ENCODE measurements around the gene LRRC74B.

GRCh38 chr22:21051145-21051830 is 5.5 kb downstream of the LRRC74B start:
- TF ChIP-seq POLR2A (IDR thresholded peaks at IDR 0.05; ENCODE audit: low read depth, low read length) = no peak
- TF ChIP-seq CTCF (conservative IDR thresholded peaks at IDR 0.05; ENCODE audit: low read depth, low read length) = no peak
- TF ChIP-seq USF2 (IDR thresholded peaks at IDR 0.05; ENCODE audit: low read depth, low read length) = no peak
- TF ChIP-seq MXI1 (IDR thresholded peaks at IDR 0.05; ENCODE audit: borderline replicate concordance, low read depth, low read length) = no peak
- TF ChIP-seq MAFK (IDR thresholded peaks at IDR 0.05; ENCODE audit: low read depth, low read length) = no peak
- no peak for TF ChIP-seq RAD21 (IDR thresholded peaks at IDR 0.05; ENCODE audit: low read length)
- TF ChIP-seq CHD1 (IDR thresholded peaks at IDR 0.05; ENCODE audit: low read depth, low read length) = no peak
- no peak for TF ChIP-seq RFX5 (IDR thresholded peaks at IDR 0.05; ENCODE audit: low read depth, low read length)
- no peak for TF ChIP-seq CEBPB (IDR thresholded peaks at IDR 0.05; ENCODE audit: low read depth, low read length)
- TF ChIP-seq MAZ (IDR thresholded peaks at IDR 0.05; ENCODE audit: borderline replicate concordance, low read depth, low read length) = no peak
- TF ChIP-seq FOS (IDR thresholded peaks at IDR 0.05; ENCODE audit: low read depth, low read length) = no peak
- TF ChIP-seq SMC3 (IDR thresholded peaks at IDR 0.05; ENCODE audit: low read depth, low read length) = no peak
- TF ChIP-seq NFE2L2 (IDR thresholded peaks at IDR 0.05; ENCODE audit: low read depth, low read length) = no peak
- TF ChIP-seq ELK1 (IDR thresholded peaks at IDR 0.05; ENCODE audit: borderline replicate concordance, low read depth, low read length) = no peak

All from IMR-90 (cell line).